Measurements from ENCODE around the gene MACO1.

Gene MACO1

GRCh38 chr1:25544243-25544764 is 113.6 kb downstream of the MACO1 start:
- Histone ChIP-seq H3K4me3 (ENCODE audit: low read length) (peak overlapping the region; percentile 91), H3K4me2 (ENCODE audit: low read depth, low read length) (peak overlapping the region; percentile 98), H3K36me3 (replicated peaks; ENCODE audit: insufficient read depth, low read length) (no peaks in the 10 kb centered on the region), H3K9me2 (replicated peaks; ENCODE audit: insufficient read depth, low read length) (no peaks in the 10 kb centered on the region), H3K27me3 (replicated peaks; ENCODE audit: insufficient read depth, low read length) (no peaks in the 10 kb centered on the region), H3K4me1 (ENCODE audit: low read length) (peaks cover 44% of the 10 kb centered on the region), H3K9me3 (replicated peaks; ENCODE audit: insufficient read depth, low read length) (no peaks in the 10 kb centered on the region), H3F3A (ENCODE audit: insufficient read depth, low read length) (peaks cover 20% of the 10 kb centered on the region), H3K79me2 (ENCODE audit: low read length) (peaks cover 43% of the 10 kb centered on the region), H2AFZ (ENCODE audit: low read length) (peak overlapping the region; percentile 22; the same call in 1 of the 2 replicates), H3K27ac (ENCODE audit: low read length) (peak overlapping the region; percentile 39; the same call in 1 of the 2 replicates), H4K20me1 (ENCODE audit: insufficient read depth, low read length) (no peaks in the 10 kb centered on the region), H3K9ac (ENCODE audit: low read length) (peak overlapping the region; percentile 89)
- TF ChIP-seq EZH2 (optimal IDR thresholded peaks at IDR 0.05; ENCODE audit: low read depth, low read length) (no peak), EZH2phosphoT487 (IDR thresholded peaks at IDR 0.05; ENCODE audit: low read length) (no peak), CTCF (IDR thresholded peaks at IDR 0.05; ENCODE audit: low read length) (no peak)
- peak; percentile 49 for DNase-seq

GRCh38 chr1:25544819-25545218 is 114.1 kb downstream of the MACO1 start:
- Histone ChIP-seq H3F3A (ENCODE audit: insufficient read depth, low read length) (peaks cover 23% of the 10 kb centered on the region), H3K27ac (ENCODE audit: low read length) (peak overlapping the region; percentile 39; the same call in 1 of the 2 replicates), H2AFZ (ENCODE audit: low read length) (no peak overlapping the region), H3K4me2 (ENCODE audit: low read depth, low read length) (peak overlapping the region; percentile 98), H3K27me3 (replicated peaks; ENCODE audit: insufficient read depth, low read length) (no peaks in the 10 kb centered on the region), H3K36me3 (replicated peaks; ENCODE audit: insufficient read depth, low read length) (no peaks in the 10 kb centered on the region), H3K9me2 (replicated peaks; ENCODE audit: insufficient read depth, low read length) (no peaks in the 10 kb centered on the region), H3K4me3 (ENCODE audit: low read length) (peak overlapping the region; percentile 91), H4K20me1 (ENCODE audit: insufficient read depth, low read length) (no peaks in the 10 kb centered on the region), H3K9ac (ENCODE audit: low read length) (peak overlapping the region; percentile 89), H3K9me3 (replicated peaks; ENCODE audit: insufficient read depth, low read length) (no peaks in the 10 kb centered on the region), H3K79me2 (ENCODE audit: low read length) (peaks cover 43% of the 10 kb centered on the region), H3K4me1 (ENCODE audit: low read length) (peaks cover 45% of the 10 kb centered on the region)
- no peak for TF ChIP-seq EZH2phosphoT487 (IDR thresholded peaks at IDR 0.05; ENCODE audit: low read length)
- TF ChIP-seq EZH2 (optimal IDR thresholded peaks at IDR 0.05; ENCODE audit: low read depth, low read length): no peak
- TF ChIP-seq CTCF (IDR thresholded peaks at IDR 0.05; ENCODE audit: low read length): no peak
- DNase-seq: no peak

- Histone ChIP-seq H3K79me2 (ENCODE audit: low read length) (peaks cover 53% of the 10 kb centered on the region), H3K9ac (ENCODE audit: low read length) (peak overlapping the region; percentile 89; the same call in 1 of the 2 replicates), H4K20me1 (ENCODE audit: insufficient read depth, low read length) (no peaks in the 10 kb centered on the region), H3K4me3 (ENCODE audit: low read length) (peak overlapping the region; percentile 91), H3F3A (ENCODE audit: insufficient read depth, low read length) (peaks cover 29% of the 10 kb centered on the region), H3K9me3 (replicated peaks; ENCODE audit: insufficient read depth, low read length) (no peaks in the 10 kb centered on the region), H3K4me1 (ENCODE audit: low read length) (peaks cover 54% of the 10 kb centered on the region), H3K4me2 (ENCODE audit: low read depth, low read length) (peak overlapping the region; percentile 98), H3K27me3 (replicated peaks; ENCODE audit: insufficient read depth, low read length) (no peaks in the 10 kb centered on the region), H3K27ac (ENCODE audit: low read length) (peak overlapping the region; percentile 39; the same call in 1 of the 2 replicates), H2AFZ (ENCODE audit: low read length) (no peak overlapping the region), H3K9me2 (replicated peaks; ENCODE audit: insufficient read depth, low read length) (no peaks in the 10 kb centered on the region), H3K36me3 (replicated peaks; ENCODE audit: insufficient read depth, low read length) (no peaks in the 10 kb centered on the region)
- DNase-seq: no peak
- TF ChIP-seq CTCF (IDR thresholded peaks at IDR 0.05; ENCODE audit: low read length) (no peak), EZH2 (optimal IDR thresholded peaks at IDR 0.05; ENCODE audit: low read depth, low read length) (no peak), EZH2phosphoT487 (IDR thresholded peaks at IDR 0.05; ENCODE audit: low read length) (no peak)
These were observed 115.1 kb downstream of the MACO1 start for GRCh38 chr1:25545767-25546166.

Data from MM.1S (cell line).